Measurements from ENCODE around the gene PKDREJ. TPM values are rescaled to one million over a fixed set of nuclear protein-coding genes. Genes with fewer than 3 reads are reported as not detected.

PKDREJ gene
- polyA plus RNA-seq, 2 donors, result 0.10 to 0.11 TPM

DNA sequence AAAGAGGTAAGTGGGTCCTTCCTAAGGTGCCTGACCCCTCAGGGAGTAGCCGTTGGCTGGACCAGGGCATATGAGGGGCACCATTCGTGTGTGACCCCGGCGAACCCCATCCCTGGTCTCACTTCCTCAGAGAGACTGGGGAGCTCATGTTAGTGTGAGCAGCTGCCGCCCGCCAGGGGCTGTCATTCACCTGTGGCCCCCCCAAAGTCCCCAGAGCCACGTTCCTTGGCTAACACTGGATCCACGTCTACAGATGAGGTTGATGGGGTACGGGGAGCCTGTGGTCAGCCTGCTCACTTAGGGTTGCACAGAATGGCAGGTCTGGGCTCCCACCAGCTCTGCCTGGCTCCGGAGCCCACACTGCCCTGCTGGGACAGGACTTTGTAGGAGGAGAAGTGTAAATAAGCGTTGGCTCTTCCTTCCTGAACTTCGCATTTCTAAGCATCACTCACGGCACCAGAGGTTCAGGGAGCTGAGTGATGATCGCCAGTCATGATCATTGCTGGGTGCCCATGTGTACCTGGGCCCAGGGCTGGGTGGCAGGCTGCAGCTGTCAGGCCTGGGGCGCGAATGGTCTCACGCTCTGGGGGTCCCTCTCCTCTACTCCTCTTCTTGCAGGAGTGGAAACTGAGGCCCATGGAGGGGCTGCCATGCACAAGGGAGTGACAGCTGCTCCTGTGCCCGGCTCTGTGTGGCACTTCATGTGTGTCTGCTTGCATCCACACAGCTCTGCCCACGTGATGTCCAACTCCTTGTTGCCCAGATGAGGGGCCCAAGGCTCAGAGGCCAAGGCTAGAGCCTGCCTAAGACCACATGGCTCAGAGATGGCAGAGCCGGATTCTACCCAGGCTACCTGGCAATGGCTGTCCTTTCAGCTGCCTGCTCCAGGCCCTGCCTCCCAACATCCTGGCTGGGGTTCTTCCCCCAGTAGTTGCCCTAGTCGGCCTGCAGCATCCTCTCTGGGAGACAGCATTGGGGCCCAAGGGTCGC lies 15.8 kb upstream of the PKDREJ start:
- no peak overlapping the region for H3K27ac ChIP-seq (ENCODE audit: low read depth in 2 of 2, low read length in 1 of 2)
- no peaks in the 10 kb centered on the region for H3K27me3 ChIP-seq (ENCODE audit: control insufficient read depth in 1 of 2, insufficient read depth in 2 of 2, low read length in 2 of 2)
- peaks cover 0 to 9% of the 10 kb centered on the region in 2 donors for H3K4me1 ChIP-seq (ENCODE audit: control insufficient read depth in 2 of 2, insufficient read depth in 2 of 2, low read length in 1 of 2)
- H3K4me3 ChIP-seq (ENCODE audit: low read depth in 1 of 2, low read length in 2 of 2), result no peak overlapping the region
- no peaks in the 10 kb centered on the region for H3K9me3 ChIP-seq (ENCODE audit: control insufficient read depth in 2 of 2, insufficient read depth in 1 of 2, low read depth in 1 of 2, low read length in 1 of 2)
- 88 to 93% methylated on average over 22 of the region's 22 CpGs for WGBS, 2 donors
- peaks cover 10 to 51% of the 10 kb centered on the region in 2 donors for H3K36me3 ChIP-seq (ENCODE audit: control insufficient read depth in 2 of 2, insufficient read depth in 2 of 2, low read length in 1 of 2)

DNA sequence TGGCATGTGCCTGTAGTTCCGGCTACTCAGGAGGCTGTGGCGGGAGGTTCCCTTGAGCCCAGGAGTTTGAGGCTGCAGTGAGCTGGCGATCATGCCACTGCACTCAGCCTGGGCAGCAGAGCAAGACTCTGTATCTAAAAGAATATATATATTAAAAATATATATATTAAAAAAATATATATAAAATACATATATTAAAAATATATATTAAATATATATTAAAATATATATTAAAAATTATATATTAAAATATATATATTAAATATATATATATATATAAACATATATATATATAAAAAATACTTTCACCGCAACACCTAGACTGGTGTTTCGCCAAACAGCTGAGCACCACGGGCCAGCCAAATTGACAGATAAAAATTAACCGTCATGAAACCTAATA lies 13.4 kb upstream of the PKDREJ start:
- peaks cover 10 to 52% of the 10 kb centered on the region in 2 donors for H3K36me3 ChIP-seq (ENCODE audit: control insufficient read depth in 2 of 2, insufficient read depth in 2 of 2, low read length in 1 of 2)
- no peak overlapping the region for H3K27ac ChIP-seq (ENCODE audit: low read depth in 2 of 2, low read length in 1 of 2)
- H3K9me3 ChIP-seq (ENCODE audit: control insufficient read depth in 2 of 2, insufficient read depth in 1 of 2, low read depth in 1 of 2, low read length in 1 of 2), result no peaks in the 10 kb centered on the region
- WGBS, 2 donors, result 91 to 97% methylated on average over 7 of the region's 7 CpGs
- peaks cover 0 to 9% of the 10 kb centered on the region in 2 donors for H3K4me1 ChIP-seq (ENCODE audit: control insufficient read depth in 2 of 2, insufficient read depth in 2 of 2, low read length in 1 of 2)
- H3K4me3 ChIP-seq (ENCODE audit: low read depth in 1 of 2, low read length in 2 of 2), result no peak overlapping the region
- no peaks in the 10 kb centered on the region for H3K27me3 ChIP-seq (ENCODE audit: control insufficient read depth in 1 of 2, insufficient read depth in 2 of 2, low read length in 2 of 2)

DNA sequence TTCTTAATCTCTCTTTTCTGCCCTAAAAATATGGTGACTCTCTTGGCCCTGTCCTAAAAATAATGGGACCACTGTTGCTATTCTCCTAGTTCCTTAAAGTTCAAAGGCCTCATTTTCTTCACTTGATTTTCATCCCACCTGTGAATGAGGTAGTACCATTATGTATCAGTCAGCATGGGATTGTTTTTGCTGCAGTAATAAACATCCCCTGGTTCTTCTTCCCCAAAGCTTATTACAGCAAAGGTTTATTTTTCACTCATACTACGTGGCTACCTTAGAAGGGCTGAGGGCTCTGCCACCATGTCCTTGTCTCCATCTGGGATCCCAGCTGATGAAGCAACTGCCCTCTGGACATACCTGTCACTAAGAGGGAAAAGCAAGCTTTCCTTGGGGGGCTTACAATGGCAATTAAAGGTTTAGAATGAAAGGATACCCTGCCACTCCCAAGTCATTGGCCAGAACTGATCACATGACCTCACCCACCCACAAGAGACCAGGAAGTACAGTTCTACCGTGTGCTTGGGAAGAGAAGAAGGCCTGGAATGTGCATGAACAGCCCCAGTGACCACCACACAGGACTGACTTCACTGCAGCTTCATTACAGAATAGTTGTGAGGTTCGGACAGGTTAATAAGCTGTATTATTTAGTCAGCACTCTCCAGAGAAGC lies 12.4 kb upstream of the PKDREJ start:
- H3K4me1 ChIP-seq (ENCODE audit: control insufficient read depth in 2 of 2, insufficient read depth in 2 of 2, low read length in 1 of 2), result peaks cover 0 to 9% of the 10 kb centered on the region in 2 donors
- H3K36me3 ChIP-seq (ENCODE audit: control insufficient read depth in 2 of 2, insufficient read depth in 2 of 2, low read length in 1 of 2), result peaks cover 10 to 45% of the 10 kb centered on the region in 2 donors
- WGBS, 2 donors, result 71 to 79% methylated on average over 3 of the region's 3 CpGs
- H3K4me3 ChIP-seq (ENCODE audit: low read depth in 1 of 2, low read length in 2 of 2), result no peak overlapping the region
- no peaks in the 10 kb centered on the region for H3K27me3 ChIP-seq (ENCODE audit: control insufficient read depth in 1 of 2, insufficient read depth in 2 of 2, low read length in 2 of 2)
- no peaks in the 10 kb centered on the region for H3K9me3 ChIP-seq (ENCODE audit: control insufficient read depth in 2 of 2, insufficient read depth in 1 of 2, low read depth in 1 of 2, low read length in 1 of 2)
- H3K27ac ChIP-seq (ENCODE audit: low read depth in 2 of 2, low read length in 1 of 2), result no peak overlapping the region

DNA sequence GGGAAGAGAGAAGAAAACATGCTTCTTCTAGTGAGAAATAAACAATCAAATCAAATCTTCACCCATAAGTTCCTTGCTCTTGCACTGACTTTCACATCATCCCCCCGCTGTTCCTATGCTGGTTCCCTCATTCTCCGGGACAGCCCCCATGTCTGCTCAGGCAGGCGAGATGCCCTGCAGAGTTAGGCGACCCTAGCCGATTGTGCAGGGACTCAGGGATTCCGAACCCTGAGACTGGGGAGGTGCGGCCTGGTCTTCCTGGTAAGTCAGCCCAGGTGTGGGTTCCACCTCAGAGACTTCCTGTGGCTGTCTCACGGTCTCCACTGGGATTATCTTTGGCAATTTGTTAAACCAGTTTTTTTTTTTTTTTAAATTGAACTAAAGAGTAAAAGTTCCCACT lies 11.2 kb upstream of the PKDREJ start:
- H3K36me3 ChIP-seq (ENCODE audit: control insufficient read depth in 2 of 2, insufficient read depth in 2 of 2, low read length in 1 of 2), result peaks cover 4 to 35% of the 10 kb centered on the region in 2 donors

DNA sequence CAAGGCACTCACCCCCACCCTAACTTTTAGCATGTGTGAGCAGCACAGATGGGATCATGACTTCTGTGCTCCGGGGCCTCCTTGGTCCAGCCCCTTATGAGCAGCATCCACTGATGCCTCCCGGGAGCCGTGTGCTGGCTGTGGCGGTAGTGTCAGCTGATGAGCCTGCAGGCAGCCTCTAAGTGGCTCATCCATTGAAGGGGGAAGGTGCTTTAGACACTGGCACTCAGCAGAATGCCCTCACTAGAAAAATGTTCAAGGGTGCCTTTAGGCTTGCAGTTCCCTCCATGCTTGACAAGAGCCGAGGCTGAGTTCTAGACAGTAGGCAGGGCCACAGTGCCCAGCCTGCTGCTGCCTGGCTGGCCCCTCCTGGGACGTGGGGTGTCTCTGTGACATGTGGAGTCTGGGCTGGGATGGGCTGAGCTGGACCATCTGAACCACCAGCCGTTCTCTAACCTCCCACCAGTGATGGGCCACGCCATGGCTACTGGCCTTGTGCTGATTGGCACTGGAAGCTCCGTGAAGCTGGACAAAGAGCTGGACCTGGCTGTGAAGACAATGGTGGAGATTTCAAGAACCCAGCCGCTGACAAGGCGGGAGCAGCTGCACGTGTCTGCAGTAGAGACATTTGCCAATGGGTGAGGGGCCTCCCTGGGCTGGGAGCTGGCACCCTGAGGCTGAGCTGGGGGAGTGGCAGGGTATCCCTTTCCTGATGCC lies 10.4 kb upstream of the PKDREJ start:
- 91 to 94% methylated on average over 12 of the region's 12 CpGs for WGBS, 2 donors
- Histone ChIP-seq H3K27me3 (ENCODE audit: control insufficient read depth in 1 of 2, insufficient read depth in 2 of 2, low read length in 2 of 2) (no peaks in the 10 kb centered on the region), H3K4me1 (ENCODE audit: control insufficient read depth in 2 of 2, insufficient read depth in 2 of 2, low read length in 1 of 2) (peaks cover 0 to 3% of the 10 kb centered on the region in 2 donors), H3K9me3 (ENCODE audit: control insufficient read depth in 2 of 2, insufficient read depth in 1 of 2, low read depth in 1 of 2, low read length in 1 of 2) (no peaks in the 10 kb centered on the region), H3K27ac (ENCODE audit: low read depth in 2 of 2, low read length in 1 of 2) (no peak overlapping the region), H3K4me3 (ENCODE audit: low read depth in 1 of 2, low read length in 2 of 2) (no peak overlapping the region), H3K36me3 (ENCODE audit: control insufficient read depth in 2 of 2, insufficient read depth in 2 of 2, low read length in 1 of 2) (peaks cover 0 to 27% of the 10 kb centered on the region in 2 donors)

More for the DNA sequence above, 11.2 kb upstream of the PKDREJ start:
- H3K27ac ChIP-seq (ENCODE audit: low read depth in 2 of 2, low read length in 1 of 2), result no peak overlapping the region
- no peak overlapping the region for H3K4me3 ChIP-seq (ENCODE audit: low read depth in 1 of 2, low read length in 2 of 2)
- H3K9me3 ChIP-seq (ENCODE audit: control insufficient read depth in 2 of 2, insufficient read depth in 1 of 2, low read depth in 1 of 2, low read length in 1 of 2), result no peaks in the 10 kb centered on the region
- no peaks in the 10 kb centered on the region for H3K27me3 ChIP-seq (ENCODE audit: control insufficient read depth in 1 of 2, insufficient read depth in 2 of 2, low read length in 2 of 2)
- 92 to 97% methylated on average over 8 of the region's 8 CpGs for WGBS, 2 donors
- no peaks in the 10 kb centered on the region for H3K4me1 ChIP-seq (ENCODE audit: control insufficient read depth in 2 of 2, insufficient read depth in 2 of 2, low read length in 1 of 2)

DNA sequence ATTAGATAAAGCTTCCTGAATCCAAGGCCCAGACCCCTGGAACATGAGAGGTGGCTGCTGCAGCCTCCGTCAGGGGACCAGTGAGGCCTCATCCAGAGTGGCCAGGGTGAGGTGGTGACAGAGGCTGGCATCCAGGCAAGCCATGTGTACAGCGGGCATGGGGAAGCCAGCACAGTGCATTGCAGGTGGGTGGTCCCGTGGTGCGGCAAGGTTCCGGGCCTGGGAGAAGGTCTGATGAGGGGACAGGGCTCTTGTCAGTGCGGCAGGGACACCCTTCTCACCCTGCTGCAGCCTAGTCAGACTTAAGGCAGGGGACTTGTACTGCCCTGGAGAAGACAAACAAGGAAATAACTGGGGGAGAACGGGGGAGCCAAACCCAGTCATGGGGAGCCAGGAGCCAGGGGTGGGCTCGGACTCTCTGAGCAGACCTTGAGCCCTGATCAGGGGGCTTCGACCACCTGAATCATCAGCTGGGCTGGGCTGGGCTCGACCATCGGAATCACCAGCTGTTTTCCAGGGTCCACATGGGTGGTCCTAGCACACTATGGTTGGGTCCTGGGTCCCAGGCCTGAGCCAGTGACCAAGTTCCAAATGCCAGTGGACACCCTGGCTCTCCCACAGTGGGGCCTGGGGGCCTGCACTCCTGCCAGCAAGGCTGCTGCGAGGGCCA lies 9.8 kb upstream of the PKDREJ start:
- Histone ChIP-seq H3K4me1 (ENCODE audit: control insufficient read depth in 2 of 2, insufficient read depth in 2 of 2, low read length in 1 of 2) (peaks cover 3% of the 10 kb centered on the region in 2 donors), H3K36me3 (ENCODE audit: control insufficient read depth in 2 of 2, insufficient read depth in 2 of 2, low read length in 1 of 2) (peaks cover 0 to 22% of the 10 kb centered on the region in 2 donors), H3K27me3 (ENCODE audit: control insufficient read depth in 1 of 2, insufficient read depth in 2 of 2, low read length in 2 of 2) (no peaks in the 10 kb centered on the region), H3K9me3 (ENCODE audit: control insufficient read depth in 2 of 2, insufficient read depth in 1 of 2, low read depth in 1 of 2, low read length in 1 of 2) (no peaks in the 10 kb centered on the region), H3K4me3 (ENCODE audit: low read depth in 1 of 2, low read length in 2 of 2) (no peak overlapping the region), H3K27ac (ENCODE audit: low read depth in 2 of 2, low read length in 1 of 2) (no peak overlapping the region)
- 94 to 97% methylated on average over 12 of the region's 12 CpGs for WGBS, 2 donors

DNA sequence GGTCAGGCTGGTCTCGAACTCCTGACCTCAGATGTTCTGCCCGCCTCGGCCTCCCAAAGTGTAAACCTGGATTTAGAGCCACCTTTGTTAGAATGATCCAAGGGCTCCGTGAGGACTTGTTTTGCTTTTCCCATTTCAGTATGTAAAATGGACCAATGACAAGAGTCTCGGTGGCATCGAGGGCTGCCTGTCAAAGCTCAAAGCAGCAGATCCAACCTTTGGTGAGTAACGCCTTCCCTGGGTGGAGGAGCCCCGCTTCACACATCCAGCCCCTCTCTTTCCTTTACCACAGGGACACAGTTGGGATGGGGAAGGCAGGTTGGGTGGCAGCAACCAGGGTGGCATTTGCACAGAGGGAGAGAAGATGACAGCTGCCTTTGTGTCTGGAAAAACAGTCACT lies 9.1 kb upstream of the PKDREJ start:
- H3K27me3 ChIP-seq (ENCODE audit: control insufficient read depth in 1 of 2, insufficient read depth in 2 of 2, low read length in 2 of 2), result no peaks in the 10 kb centered on the region
- WGBS, 2 donors, result 92 to 93% methylated on average over 8 of the region's 8 CpGs
- H3K4me3 ChIP-seq (ENCODE audit: low read depth in 1 of 2, low read length in 2 of 2), result no peak overlapping the region
- H3K9me3 ChIP-seq (ENCODE audit: control insufficient read depth in 2 of 2, insufficient read depth in 1 of 2, low read depth in 1 of 2, low read length in 1 of 2), result no peaks in the 10 kb centered on the region
- H3K4me1 ChIP-seq (ENCODE audit: control insufficient read depth in 2 of 2, insufficient read depth in 2 of 2, low read length in 1 of 2), result peaks cover 3% of the 10 kb centered on the region in 2 donors
- peaks cover 0 to 19% of the 10 kb centered on the region in 2 donors for H3K36me3 ChIP-seq (ENCODE audit: control insufficient read depth in 2 of 2, insufficient read depth in 2 of 2, low read length in 1 of 2)
- H3K27ac ChIP-seq (ENCODE audit: low read depth in 2 of 2, low read length in 1 of 2), result no peak overlapping the region

DNA sequence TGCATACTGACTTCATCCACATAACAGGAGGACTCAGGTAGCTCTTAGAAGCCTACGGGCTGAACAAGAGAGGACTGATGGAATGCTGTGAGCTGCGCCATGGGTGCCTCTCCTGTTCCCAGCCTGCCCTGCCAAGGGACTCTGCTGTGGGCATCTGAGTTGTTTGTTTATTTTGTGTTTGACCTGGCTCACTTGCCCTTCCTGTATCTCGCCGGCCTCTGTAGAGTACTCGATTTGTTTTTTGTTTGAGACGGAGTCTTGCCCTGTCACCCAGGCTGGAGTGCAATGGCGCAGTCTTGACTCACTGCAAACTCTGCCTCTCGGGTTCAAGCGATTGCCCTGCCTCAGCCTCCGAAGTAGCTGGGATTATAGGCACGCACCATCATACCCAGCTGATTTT lies 6.4 kb upstream of the PKDREJ start:
- Histone ChIP-seq H3K27ac (ENCODE audit: low read depth in 2 of 2, low read length in 1 of 2) (no peak overlapping the region), H3K27me3 (ENCODE audit: control insufficient read depth in 1 of 2, insufficient read depth in 2 of 2, low read length in 2 of 2) (no peaks in the 10 kb centered on the region), H3K4me1 (ENCODE audit: control insufficient read depth in 2 of 2, insufficient read depth in 2 of 2, low read length in 1 of 2) (peaks cover 3% of the 10 kb centered on the region in 2 donors), H3K4me3 (ENCODE audit: low read depth in 1 of 2, low read length in 2 of 2) (no peak overlapping the region), H3K9me3 (ENCODE audit: control insufficient read depth in 2 of 2, insufficient read depth in 1 of 2, low read depth in 1 of 2, low read length in 1 of 2) (no peaks in the 10 kb centered on the region), H3K36me3 (ENCODE audit: control insufficient read depth in 2 of 2, insufficient read depth in 2 of 2, low read length in 1 of 2) (peaks cover 0 to 16% of the 10 kb centered on the region in 2 donors)
- 76 to 85% methylated on average over 11 of the region's 11 CpGs for WGBS, 2 donors

Data from esophagus (tissue), 2 donors.